Liver (tissue), 9 donors: ENCODE data around the gene ETV6. TPM values are rescaled to one million over a fixed set of nuclear protein-coding genes. Genes with fewer than 3 reads are reported as not detected.

Experiments used
- DNase-seq: peaks from one replicate; pipeline ENCODE4 v3.0.0-alpha.2; 2017; ENCODE audit warnings: low spot score
- H3K27ac ChIP-seq, 2 donors: one replicate each; pipeline ENCODE4 v1.7.0; 2013; ENCODE audit warnings: inconsistent platforms in 2 of 2, low read length in 2 of 2, control low read depth in 1 of 2, low read depth in 1 of 2, mild to moderate bottlenecking in 1 of 2
- H3K27me3 ChIP-seq, 4 donors: one replicate each; pipeline versions ENCODE4 v1.6.1 to v1.7.0; 2013; ENCODE audit warnings: low read length in 3 of 4, inconsistent platforms in 1 of 4, mild to moderate bottlenecking in 1 of 4, moderate library complexity in 1 of 4; ENCODE audit not compliant: control insufficient read depth in 4 of 4, insufficient read depth in 4 of 4
- H3K36me3 ChIP-seq, 4 donors: one replicate each; pipeline versions ENCODE4 v1.6.1 to v1.7.0; 2013; ENCODE audit warnings: low read length in 3 of 4, mild to moderate bottlenecking in 3 of 4, low read depth in 1 of 4, moderate library complexity in 1 of 4; ENCODE audit not compliant: control insufficient read depth in 4 of 4, insufficient read depth in 3 of 4
- H3K4me1 ChIP-seq, 4 donors: one replicate each; pipeline versions ENCODE4 v1.6.1 to v1.7.0; 2013; ENCODE audit warnings: low read length in 3 of 4, mild to moderate bottlenecking in 3 of 4, moderate library complexity in 1 of 4; ENCODE audit not compliant: control insufficient read depth in 4 of 4, insufficient read depth in 4 of 4
- H3K4me3 ChIP-seq, 3 donors: one replicate each; pipeline versions ENCODE4 v1.6.1 to v1.7.0; 2013; ENCODE audit warnings: low read length in 3 of 3, control low read depth in 1 of 3, low read depth in 1 of 3, mild to moderate bottlenecking in 1 of 3
- H3K9ac ChIP-seq, 2 donors: one replicate each; pipeline ENCODE4 v1.7.0; 2013; ENCODE audit warnings: low read length in 2 of 2, mild to moderate bottlenecking in 2 of 2, moderate library complexity in 2 of 2, control low read depth in 1 of 2, low read depth in 1 of 2
- H3K9me3 ChIP-seq, 4 donors: one replicate each; pipeline versions ENCODE4 v1.6.1 to v1.7.0; 2013; ENCODE audit warnings: low read length in 3 of 4; ENCODE audit not compliant: control insufficient read depth in 4 of 4
- EGR1 ChIP-seq, 2 donors: IDR thresholded peaks; 2 replicates each; pipeline ENCODE4 v1.6.1; 2016 to 2018; ENCODE audit warnings: antibody characterized with exemption in 2 of 2, low read depth in 2 of 2
- FOXA1 ChIP-seq: IDR thresholded peaks from 2 replicates; pipeline ENCODE4 v1.6.1; 2016; ENCODE audit warnings: antibody characterized with exemption
- FOXA2 ChIP-seq: IDR thresholded peaks from 2 replicates; pipeline ENCODE4 v1.6.1; 2016; ENCODE audit warnings: antibody characterized with exemption
- GABPA ChIP-seq, 2 donors: IDR thresholded peaks in 1 of 2; conservative IDR thresholded peaks in 1 of 2; 2 replicates each; pipeline ENCODE4 v1.6.1; 2016; ENCODE audit warnings: antibody characterized with exemption in 2 of 2, mild to moderate bottlenecking in 1 of 2, moderate library complexity in 1 of 2
- HNF4A ChIP-seq, 2 donors: conservative IDR thresholded peaks; 2 replicates each; pipeline ENCODE4 v1.6.1; 2016; ENCODE audit warnings: antibody characterized with exemption in 2 of 2, mild to moderate bottlenecking in 2 of 2
- HNF4G ChIP-seq: IDR thresholded peaks from 2 replicates; pipeline ENCODE4 v1.6.1; 2016; ENCODE audit warnings: antibody characterized with exemption
- JUND ChIP-seq, 2 donors: IDR thresholded peaks; 2 replicates each; pipeline ENCODE4 v1.6.1; 2016; ENCODE audit warnings: antibody characterized with exemption in 2 of 2
- NR2F2 ChIP-seq: IDR thresholded peaks from 2 replicates; pipeline ENCODE4 v1.6.1; 2016; ENCODE audit warnings: antibody characterized with exemption
- RAD21 ChIP-seq, 2 donors: IDR thresholded peaks; 2 replicates each; pipeline ENCODE4 v1.6.1; 2016; ENCODE audit warnings: antibody characterized with exemption in 2 of 2, mild to moderate bottlenecking in 2 of 2
- RXRA ChIP-seq, 2 donors: IDR thresholded peaks; 2 replicates each; pipeline ENCODE4 v1.6.1; 2017 to 2018; ENCODE audit warnings: antibody characterized with exemption in 2 of 2, mild to moderate bottlenecking in 1 of 2
- SP1 ChIP-seq: IDR thresholded peaks from 2 replicates; pipeline ENCODE4 v1.6.1; 2018; ENCODE audit warnings: antibody characterized with exemption, mild to moderate bottlenecking
- TAF1 ChIP-seq: conservative IDR thresholded peaks from 2 replicates; pipeline ENCODE4 v1.6.1; 2016; ENCODE audit warnings: antibody characterized with exemption, mild to moderate bottlenecking
- YY1 ChIP-seq: IDR thresholded peaks from 2 replicates; pipeline ENCODE4 v1.6.1; 2016; ENCODE audit warnings: antibody characterized with exemption, mild to moderate bottlenecking
- WGBS: extraction: QIAGEN DNeasy Blood & Tissue Kit; methylation state at CpG from one replicate; pipeline ENCODE4 v1.1.7; 2013; 5-methylcytosine and 5-hydroxymethylcytosine counted together
- polyA plus RNA-seq, 2 donors: library from polyadenylated mRNA; stranded (reverse) in 1 of 2; unstranded in 1 of 2; fragments of 200-250 nt in 1 of 2; fragments of >200 nt in 1 of 2; fragmentation: Nextera tagmentation in 1 of 2; extraction: Ambion mirVana in 1 of 2; gene quantifications; one replicate each; pipeline versions ENCODE4 v1.2.1 to v1.2.3, GENCODE V29; 2013 to 2015
- total RNA-seq, 2 donors: library from RNA; depleted of rRNA; stranded (reverse); fragments of >200 nt; gene quantifications; one replicate each; pipeline ENCODE4 v1.2.3, GENCODE V29; 2014
- TF ChIP-seq, protein P1 (sequence below): IDR thresholded peaks from 2 replicates; pipeline ENCODE4 v1.6.1; 2016; ENCODE audit warnings: antibody characterized with exemption
- TF ChIP-seq, protein P2 (sequence below): IDR thresholded peaks from 2 replicates; pipeline ENCODE4 v1.6.1; 2016; ENCODE audit warnings: antibody characterized with exemption
- TF ChIP-seq, protein P3 (sequence below): fragments of 150-350 bp; IDR thresholded peaks from 2 replicates; pipeline ENCODE4 v1.5.1; 2017; ENCODE audit warnings: improper control_type of control experiment, low read depth, low read length; ENCODE audit not compliant: missing input control
- TF ChIP-seq, protein P4 (sequence below): IDR thresholded peaks from 2 replicates; pipeline ENCODE4 v1.6.1; 2016; ENCODE audit warnings: antibody characterized with exemption
- TF ChIP-seq, protein P5 (sequence below): IDR thresholded peaks from 2 replicates; pipeline ENCODE4 v1.6.1; 2016; ENCODE audit warnings: antibody characterized with exemption, mild to moderate bottlenecking
- donor health status: healthy.
- donor health status: healthy.
- donor health status: healthy.
- donor health status: healthy.
- donor health status: healthy.

The ETV6 gene
- total and polyA plus RNA-seq, 4 donors = 2.0 to 6.2 (median 3.5) TPM

DNA sequence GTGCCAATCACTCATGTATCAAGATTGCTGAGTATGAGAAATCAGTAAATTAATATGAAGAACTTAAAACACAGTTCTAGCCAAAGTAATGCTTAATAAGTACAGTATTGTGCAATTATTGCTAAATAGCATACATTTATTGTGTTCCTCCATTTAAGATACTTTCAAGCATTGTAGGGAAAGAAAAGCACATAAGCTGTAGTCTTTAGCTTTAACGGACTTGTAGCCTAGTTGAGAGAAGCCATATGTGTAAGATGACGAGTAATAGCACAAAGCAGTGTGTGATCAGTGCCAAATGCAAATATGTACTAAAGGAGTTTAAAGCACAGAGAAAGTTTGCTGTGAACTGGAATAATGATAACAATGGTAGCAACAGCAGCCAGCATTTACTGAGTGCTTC is 38.1 kb downstream of the ETV6 start (continued):
- no peak for TF ChIP-seq EGR1 (IDR thresholded peaks at IDR 0.05; ENCODE audit: low read depth in 2 of 2)
- TF ChIP-seq, protein P1, sequence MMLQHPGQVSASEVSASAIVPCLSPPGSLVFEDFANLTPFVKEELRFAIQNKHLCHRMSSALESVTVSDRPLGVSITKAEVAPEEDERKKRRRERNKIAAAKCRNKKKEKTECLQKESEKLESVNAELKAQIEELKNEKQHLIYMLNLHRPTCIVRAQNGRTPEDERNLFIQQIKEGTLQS = no peak
- no peak for TF ChIP-seq NR2F2
- TF ChIP-seq YY1 = no peak
- TF ChIP-seq, protein P2, sequence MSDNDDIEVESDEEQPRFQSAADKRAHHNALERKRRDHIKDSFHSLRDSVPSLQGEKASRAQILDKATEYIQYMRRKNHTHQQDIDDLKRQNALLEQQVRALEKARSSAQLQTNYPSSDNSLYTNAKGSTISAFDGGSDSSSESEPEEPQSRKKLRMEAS = no peak
- TF ChIP-seq FOXA1 = no peak
- no peak for TF ChIP-seq FOXA2

DNA sequence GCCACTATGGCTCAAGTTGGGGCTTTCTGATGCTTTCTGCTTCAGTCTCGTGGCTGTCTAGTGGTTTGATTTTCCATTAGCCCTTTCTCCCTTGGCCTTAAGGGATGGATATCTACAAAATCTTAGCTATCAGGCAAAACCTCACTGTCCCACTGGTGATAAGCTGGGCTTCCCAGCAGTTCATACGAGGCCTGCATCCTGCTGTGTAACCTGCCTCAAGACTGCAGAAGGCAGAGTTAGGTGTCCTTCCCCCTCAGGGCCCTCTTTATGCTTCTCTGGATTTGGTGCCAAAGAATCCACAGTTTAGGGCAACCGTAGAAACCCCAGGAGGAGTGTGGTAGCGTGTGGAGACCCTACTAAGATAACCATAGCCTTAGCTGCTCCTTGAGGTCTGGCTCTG is 38.9 kb downstream of the ETV6 start:
- WGBS = 88% methylated on average over 4 of the region's 4 CpGs
- H3K4me1 ChIP-seq = peaks cover 0 to 3% (median under 1%) of the 10 kb centered on the region in 4 donors

DNA sequence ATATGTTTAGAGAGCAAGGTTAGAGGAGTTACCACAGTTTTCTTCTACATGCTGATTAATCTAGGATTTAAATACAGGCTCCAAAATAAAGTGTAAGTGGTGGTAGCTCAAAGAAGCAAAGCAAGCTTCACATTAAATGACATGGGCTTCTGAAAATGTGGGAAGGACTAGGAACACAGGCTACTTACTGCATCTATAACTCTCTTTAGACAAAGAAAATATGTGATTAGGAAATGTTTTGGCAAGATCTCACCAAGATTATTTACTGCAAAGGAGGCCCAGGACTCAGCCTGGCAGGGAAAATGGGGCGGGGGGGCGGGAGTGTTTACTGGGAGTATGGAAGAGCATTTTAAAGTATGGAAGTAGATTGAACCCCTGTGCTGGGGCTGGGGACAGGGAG is 39.4 kb downstream of the ETV6 start:
- Histone ChIP-seq H3K4me1 (peaks cover 0 to 4% (median 3%) of the 10 kb centered on the region in 4 donors), H3K27ac (no peak overlapping the region), H3K27me3 (no peaks in the 10 kb centered on the region), H3K36me3 (no peaks in the 10 kb centered on the region), H3K9ac (no peak overlapping the region), H3K4me3 (no peak overlapping the region), H3K9me3 (no peaks in the 10 kb centered on the region)
- no peak for DNase-seq
- TF ChIP-seq SP1 (no peak), RAD21 (IDR thresholded peaks at IDR 0.05) (no peak), EGR1 (IDR thresholded peaks at IDR 0.05; ENCODE audit: low read depth in 2 of 2) (no peak), TAF1 (no peak), NR2F2 (no peak), HNF4A (conservative IDR thresholded peaks at IDR 0.05) (no peak), RXRA (IDR thresholded peaks at IDR 0.05) (no peak), FOXA1 (no peak), JUND (IDR thresholded peaks at IDR 0.05) (no peak), GABPA (IDR thresholded peaks at IDR 0.05 in 1 of 2, conservative IDR thresholded peaks at IDR 0.05 in 1 of 2) (no peak), YY1 (no peak), FOXA2 (no peak), HNF4G (no peak)
- TF ChIP-seq, protein P3, sequence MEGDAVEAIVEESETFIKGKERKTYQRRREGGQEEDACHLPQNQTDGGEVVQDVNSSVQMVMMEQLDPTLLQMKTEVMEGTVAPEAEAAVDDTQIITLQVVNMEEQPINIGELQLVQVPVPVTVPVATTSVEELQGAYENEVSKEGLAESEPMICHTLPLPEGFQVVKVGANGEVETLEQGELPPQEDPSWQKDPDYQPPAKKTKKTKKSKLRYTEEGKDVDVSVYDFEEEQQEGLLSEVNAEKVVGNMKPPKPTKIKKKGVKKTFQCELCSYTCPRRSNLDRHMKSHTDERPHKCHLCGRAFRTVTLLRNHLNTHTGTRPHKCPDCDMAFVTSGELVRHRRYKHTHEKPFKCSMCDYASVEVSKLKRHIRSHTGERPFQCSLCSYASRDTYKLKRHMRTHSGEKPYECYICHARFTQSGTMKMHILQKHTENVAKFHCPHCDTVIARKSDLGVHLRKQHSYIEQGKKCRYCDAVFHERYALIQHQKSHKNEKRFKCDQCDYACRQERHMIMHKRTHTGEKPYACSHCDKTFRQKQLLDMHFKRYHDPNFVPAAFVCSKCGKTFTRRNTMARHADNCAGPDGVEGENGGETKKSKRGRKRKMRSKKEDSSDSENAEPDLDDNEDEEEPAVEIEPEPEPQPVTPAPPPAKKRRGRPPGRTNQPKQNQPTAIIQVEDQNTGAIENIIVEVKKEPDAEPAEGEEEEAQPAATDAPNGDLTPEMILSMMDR = no peak
- TF ChIP-seq, protein P1 = no peak
- TF ChIP-seq, protein P4, sequence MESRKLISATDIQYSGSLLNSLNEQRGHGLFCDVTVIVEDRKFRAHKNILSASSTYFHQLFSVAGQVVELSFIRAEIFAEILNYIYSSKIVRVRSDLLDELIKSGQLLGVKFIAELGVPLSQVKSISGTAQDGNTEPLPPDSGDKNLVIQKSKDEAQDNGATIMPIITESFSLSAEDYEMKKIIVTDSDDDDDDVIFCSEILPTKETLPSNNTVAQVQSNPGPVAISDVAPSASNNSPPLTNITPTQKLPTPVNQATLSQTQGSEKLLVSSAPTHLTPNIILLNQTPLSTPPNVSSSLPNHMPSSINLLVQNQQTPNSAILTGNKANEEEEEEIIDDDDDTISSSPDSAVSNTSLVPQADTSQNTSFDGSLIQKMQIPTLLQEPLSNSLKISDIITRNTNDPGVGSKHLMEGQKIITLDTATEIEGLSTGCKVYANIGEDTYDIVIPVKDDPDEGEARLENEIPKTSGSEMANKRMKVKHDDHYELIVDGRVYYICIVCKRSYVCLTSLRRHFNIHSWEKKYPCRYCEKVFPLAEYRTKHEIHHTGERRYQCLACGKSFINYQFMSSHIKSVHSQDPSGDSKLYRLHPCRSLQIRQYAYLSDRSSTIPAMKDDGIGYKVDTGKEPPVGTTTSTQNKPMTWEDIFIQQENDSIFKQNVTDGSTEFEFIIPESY = no peak
- TF ChIP-seq, protein P2 = no peak
- TF ChIP-seq, protein P5, sequence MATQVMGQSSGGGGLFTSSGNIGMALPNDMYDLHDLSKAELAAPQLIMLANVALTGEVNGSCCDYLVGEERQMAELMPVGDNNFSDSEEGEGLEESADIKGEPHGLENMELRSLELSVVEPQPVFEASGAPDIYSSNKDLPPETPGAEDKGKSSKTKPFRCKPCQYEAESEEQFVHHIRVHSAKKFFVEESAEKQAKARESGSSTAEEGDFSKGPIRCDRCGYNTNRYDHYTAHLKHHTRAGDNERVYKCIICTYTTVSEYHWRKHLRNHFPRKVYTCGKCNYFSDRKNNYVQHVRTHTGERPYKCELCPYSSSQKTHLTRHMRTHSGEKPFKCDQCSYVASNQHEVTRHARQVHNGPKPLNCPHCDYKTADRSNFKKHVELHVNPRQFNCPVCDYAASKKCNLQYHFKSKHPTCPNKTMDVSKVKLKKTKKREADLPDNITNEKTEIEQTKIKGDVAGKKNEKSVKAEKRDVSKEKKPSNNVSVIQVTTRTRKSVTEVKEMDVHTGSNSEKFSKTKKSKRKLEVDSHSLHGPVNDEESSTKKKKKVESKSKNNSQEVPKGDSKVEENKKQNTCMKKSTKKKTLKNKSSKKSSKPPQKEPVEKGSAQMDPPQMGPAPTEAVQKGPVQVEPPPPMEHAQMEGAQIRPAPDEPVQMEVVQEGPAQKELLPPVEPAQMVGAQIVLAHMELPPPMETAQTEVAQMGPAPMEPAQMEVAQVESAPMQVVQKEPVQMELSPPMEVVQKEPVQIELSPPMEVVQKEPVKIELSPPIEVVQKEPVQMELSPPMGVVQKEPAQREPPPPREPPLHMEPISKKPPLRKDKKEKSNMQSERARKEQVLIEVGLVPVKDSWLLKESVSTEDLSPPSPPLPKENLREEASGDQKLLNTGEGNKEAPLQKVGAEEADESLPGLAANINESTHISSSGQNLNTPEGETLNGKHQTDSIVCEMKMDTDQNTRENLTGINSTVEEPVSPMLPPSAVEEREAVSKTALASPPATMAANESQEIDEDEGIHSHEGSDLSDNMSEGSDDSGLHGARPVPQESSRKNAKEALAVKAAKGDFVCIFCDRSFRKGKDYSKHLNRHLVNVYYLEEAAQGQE = no peak
- over 99% methylated on average over 2 of the region's 2 CpGs for WGBS

More for the DNA sequence above, 38.9 kb downstream of the ETV6 start:
- Histone ChIP-seq H3K9me3 (no peaks in the 10 kb centered on the region), H3K4me3 (no peak overlapping the region), H3K36me3 (no peaks in the 10 kb centered on the region), H3K9ac (no peak overlapping the region), H3K27me3 (no peaks in the 10 kb centered on the region), H3K27ac (no peak overlapping the region)
- TF ChIP-seq, protein P1 = no peak
- DNase-seq = no peak
